ENCODE measurements around the gene NPIPB8.
"Not testable (repeated sequence)": the region's sequence is repeated elsewhere in the genome, so short reads cannot be mapped to it uniquely, and the experiment has no call there.

The NPIPB8 gene

GRCh38 chr16:28603381-28604185 lies 34.3 kb upstream of the NPIPB8 start:
- in situ Hi-C loops (cut with HindIII; ENCODE audit: low pct_ligation_motif_present, low pct_unique_long_range_greater_than_20kb, low sequenced_read_pairs): no loop called here
- no peak for DNase-seq

GRCh38 chr16:28604186-28604565 lies 33.7 kb upstream of the NPIPB8 start:
- in situ Hi-C loops (cut with HindIII; ENCODE audit: low pct_ligation_motif_present, low pct_unique_long_range_greater_than_20kb, low sequenced_read_pairs): no loop called here
- no peak for DNase-seq

GRCh38 chr16:28606291-28607115 lies 31.4 kb upstream of the NPIPB8 start:
- in situ Hi-C loops (cut with HindIII; ENCODE audit: low pct_ligation_motif_present, low pct_unique_long_range_greater_than_20kb, low sequenced_read_pairs): no loop called here
- no peak for DNase-seq

GRCh38 chr16:28607116-28607623 lies 30.7 kb upstream of the NPIPB8 start:
- DNase-seq: no peak
- in situ Hi-C loops (cut with HindIII; ENCODE audit: low pct_ligation_motif_present, low pct_unique_long_range_greater_than_20kb, low sequenced_read_pairs): no loop called here

GRCh38 chr16:28607681-28608495 lies 30.0 kb upstream of the NPIPB8 start:
- DNase-seq; in situ Hi-C loops (cut with HindIII; ENCODE audit: low pct_ligation_motif_present, low pct_unique_long_range_greater_than_20kb, low sequenced_read_pairs): not testable (repeated sequence)

GRCh38 chr16:28608496-28608808 lies 29.4 kb upstream of the NPIPB8 start:
- in situ Hi-C loops (cut with HindIII; ENCODE audit: low pct_ligation_motif_present, low pct_unique_long_range_greater_than_20kb, low sequenced_read_pairs); DNase-seq: not testable (repeated sequence)

GRCh38 chr16:28608867-28609596 lies 28.8 kb upstream of the NPIPB8 start:
- in situ Hi-C loops (cut with HindIII; ENCODE audit: low pct_ligation_motif_present, low pct_unique_long_range_greater_than_20kb, low sequenced_read_pairs); DNase-seq: not testable (repeated sequence)

GRCh38 chr16:28609631-28610594 lies 28.0 kb upstream of the NPIPB8 start, which contains the start of gene SULT1A1:
TSS of gene SULT1A1 (minus strand) at chr16:28610044. CDS start at chr16:28608855, 1,189 bp downstream.
- DNase-seq: no peak
- in situ Hi-C loops (cut with HindIII; ENCODE audit: low pct_ligation_motif_present, low pct_unique_long_range_greater_than_20kb, low sequenced_read_pairs): no loop called here

- DNase-seq: no peak
Measured at GRCh38 chr16:28610595-28611191, 27.2 kb upstream of the NPIPB8 start.

GRCh38 chr16:28612359-28613280 lies 25.2 kb upstream of the NPIPB8 start:
- in situ Hi-C loops (cut with HindIII; ENCODE audit: low pct_ligation_motif_present, low pct_unique_long_range_greater_than_20kb, low sequenced_read_pairs); DNase-seq: not testable (repeated sequence)

More at GRCh38 chr16:28610595-28611191, 27.2 kb upstream of the NPIPB8 start:
- in situ Hi-C loops (cut with HindIII; ENCODE audit: low pct_ligation_motif_present, low pct_unique_long_range_greater_than_20kb, low sequenced_read_pairs): no loop called here

- DNase-seq; in situ Hi-C loops (cut with HindIII; ENCODE audit: low pct_ligation_motif_present, low pct_unique_long_range_greater_than_20kb, low sequenced_read_pairs): not testable (repeated sequence)
Measured at GRCh38 chr16:28613912-28614311, 24.0 kb upstream of the NPIPB8 start.

GRCh38 chr16:28614561-28614960 lies 23.3 kb upstream of the NPIPB8 start:
- in situ Hi-C loops (cut with HindIII; ENCODE audit: low pct_ligation_motif_present, low pct_unique_long_range_greater_than_20kb, low sequenced_read_pairs); DNase-seq: not testable (repeated sequence)

GRCh38 chr16:28615486-28616223 lies 22.2 kb upstream of the NPIPB8 start:
- DNase-seq: peak; percentile 44
- in situ Hi-C loops (cut with HindIII; ENCODE audit: low pct_ligation_motif_present, low pct_unique_long_range_greater_than_20kb, low sequenced_read_pairs): not testable (repeated sequence)

- in situ Hi-C loops (cut with HindIII; ENCODE audit: low pct_ligation_motif_present, low pct_unique_long_range_greater_than_20kb, low sequenced_read_pairs): not testable (repeated sequence)
Measured at GRCh38 chr16:28616224-28616577, 21.7 kb upstream of the NPIPB8 start.

GRCh38 chr16:28616636-28617035 lies 21.2 kb upstream of the NPIPB8 start:
- DNase-seq: no peak
- in situ Hi-C loops (cut with HindIII; ENCODE audit: low pct_ligation_motif_present, low pct_unique_long_range_greater_than_20kb, low sequenced_read_pairs): no loop called here

More at GRCh38 chr16:28616224-28616577, 21.7 kb upstream of the NPIPB8 start:
- DNase-seq: not testable (repeated sequence)
